HepG2 (cell line): ENCODE results near the gene MBD3. TPM values are rescaled to one million over a fixed set of nuclear protein-coding genes. Genes with fewer than 3 reads are reported as not detected.

Experiments used
- ATAC-seq: fragments of 200-7000 bp; cut with Tn5 transposase; 3 replicates; pipeline ENCODE4 v1.9.1; 2020; ENCODE audit warnings: mild to moderate bottlenecking, moderate library complexity
- BruUV-seq: library from RNA; stranded (reverse); fragments of 400-500 nt; replicated peaks from 2 replicates; lab custom pipeline; 2021; lab: Mats Ljungman, UMichigan
- CTCF ChIA-PET: fragments of 300-600 bp; formaldehyde crosslinking; extraction: SDS; loops from one replicate; lab custom pipeline; 2021; ENCODE audit warnings: low total read pairs, inconsistent platforms, low intra/inter-chr PET ratio; lab: Yijun Ruan, JAX
- POLR2A ChIA-PET: fragments of 350-600 bp; sonication (Branson Sonifier 250); formaldehyde crosslinking; loops from one replicate; lab custom pipeline; 2020; ENCODE audit warnings: antibody characterized with exemption, inconsistent platforms; lab: Yijun Ruan, JAX
- DNase-seq: peaks from one replicate; pipeline ENCODE4 v3.0.0-alpha.2; 2015; ENCODE audit warnings: low spot score
- FAIRE-seq: peaks from 3 replicates; lab custom pipeline; 2011; peaks lifted over from hg19 to GRCh38; lab: Jason Lieb, UNC
- H2AFZ ChIP-seq: one replicate; pipeline ENCODE4 v1.6.1; 2011; ENCODE audit warnings: low read length, inconsistent platforms
- H3K27ac ChIP-seq: fragments of 300-600 bp; 3 replicates; pipeline ENCODE4 v1.8.0; 2011; ENCODE audit warnings: mixed run types, mild to moderate bottlenecking, mixed read lengths, low read length, inconsistent platforms; ENCODE audit not compliant: insufficient read depth; ENCODE audit errors: extremely low read length
- H3K27me3 ChIP-seq, 2 experiments: fragments of 200-600 bp in 1 of 2; 2 replicates in 1 of 2; 3 replicates in 1 of 2; pipeline versions ENCODE4 v1.6.0 to v1.8.0; 2011; ENCODE audit warnings: low read length in 2 of 2, mild to moderate bottlenecking in 2 of 2, moderate library complexity in 2 of 2, inconsistent platforms in 1 of 2; ENCODE audit not compliant: insufficient read depth in 2 of 2, control insufficient read depth in 1 of 2
- H3K36me3 ChIP-seq, 2 experiments: fragments of 200-600 bp in 1 of 2; replicated peaks in 1 of 2; 2 replicates in 1 of 2; 3 replicates in 1 of 2; pipeline versions ENCODE4 v1.5.1 to v1.8.0; 2011; ENCODE audit warnings: low read length in 2 of 2, inconsistent platforms in 1 of 2; ENCODE audit not compliant: insufficient read depth in 2 of 2, control insufficient read depth in 1 of 2
- H3K4me1 ChIP-seq: 2 replicates; pipeline ENCODE4 v1.5.1; 2012; ENCODE audit warnings: low read length, inconsistent platforms; ENCODE audit not compliant: insufficient read depth
- H3K4me2 ChIP-seq: 2 replicates; pipeline ENCODE4 v1.6.0; 2011; ENCODE audit warnings: low read depth, low read length, inconsistent platforms
- H3K4me3 ChIP-seq, 3 experiments: fragments of 200-600 bp in 1 of 3; sonication (generic), shearing (Covaris generic) in 1 of 3; replicated peaks in 1 of 3; 2 replicates each; pipeline ENCODE4 v1.5.1; 2011 to 2016; ENCODE audit warnings: low read length in 3 of 3, inconsistent platforms in 2 of 3, low read depth in 2 of 3, mild to moderate bottlenecking in 2 of 3, control low read depth in 1 of 3, mixed read lengths in 1 of 3; ENCODE audit not compliant: insufficient read depth in 1 of 3
- H3K79me2 ChIP-seq: one replicate; pipeline ENCODE4 v1.6.1; 2011; ENCODE audit warnings: low read length, inconsistent platforms; ENCODE audit not compliant: insufficient read depth
- H3K9ac ChIP-seq: 2 replicates; pipeline ENCODE4 v1.6.0; 2011; ENCODE audit warnings: mild to moderate bottlenecking, low read depth, low read length, inconsistent platforms; ENCODE audit not compliant: insufficient read depth
- H3K9me3 ChIP-seq: 2 replicates; pipeline ENCODE4 v1.5.1; 2012; ENCODE audit warnings: mild to moderate bottlenecking, low read length
- H4K20me1 ChIP-seq: 2 replicates; pipeline ENCODE4 v1.6.0; 2011; ENCODE audit warnings: inconsistent platforms, mild to moderate bottlenecking, low read length, moderate library complexity; ENCODE audit not compliant: insufficient read depth
- AGO2 ChIP-seq: fragments of 200-400 bp; formaldehyde crosslinking; optimal IDR thresholded peaks from 2 replicates; pipeline ENCODE3; 2017; ENCODE audit warnings: mild to moderate bottlenecking, low read depth, low read length, moderate library complexity
- ATM ChIP-seq: fragments of 450-650 bp; IDR thresholded peaks from 2 replicates; pipeline ENCODE4 v1.7.1; 2017; ENCODE audit warnings: mild to moderate bottlenecking, borderline replicate concordance
- BRD4 ChIP-seq: sonication (generic); formaldehyde crosslinking; IDR thresholded peaks from 2 replicates; pipeline ENCODE4 v1.4.0; 2020; ENCODE audit warnings: missing genetic modification reagents
- ELF4 ChIP-seq: sonication (generic); formaldehyde crosslinking; IDR thresholded peaks from 2 replicates; pipeline ENCODE4 v1.5.0; 2020; ENCODE audit warnings: missing genetic modification reagents, mild to moderate bottlenecking, moderate library complexity, borderline replicate concordance
- GTF2F1 ChIP-seq: fragments of 150-350 bp; IDR thresholded peaks from 2 replicates; pipeline ENCODE4 v1.6.1; 2014; ENCODE audit warnings: low read length
- RBM22 ChIP-seq: fragments of 200-400 bp; formaldehyde crosslinking; optimal IDR thresholded peaks from 2 replicates; pipeline ENCODE3; 2017; ENCODE audit warnings: mild to moderate bottlenecking, low read length, moderate library complexity
- ZBTB33 ChIP-seq: sonication (generic); formaldehyde crosslinking; IDR thresholded peaks from 2 replicates; pipeline ENCODE4 v1.4.0; 2020; ENCODE audit warnings: missing genetic modification reagents
- ZFP62 ChIP-seq: sonication (generic); formaldehyde crosslinking; IDR thresholded peaks from 2 replicates; pipeline ENCODE4 v1.4.0; 2020; ENCODE audit warnings: missing genetic modification reagents
- ZNF33A ChIP-seq: sonication (generic); formaldehyde crosslinking; IDR thresholded peaks from 2 replicates; pipeline ENCODE4 v1.5.1; 2020; ENCODE audit warnings: missing genetic modification reagents, mild to moderate bottlenecking, moderate library complexity, borderline replicate concordance
- ZNF713 ChIP-seq: sonication (generic); formaldehyde crosslinking; IDR thresholded peaks from 2 replicates; pipeline ENCODE4 v1.4.0; 2020; ENCODE audit warnings: mild to moderate bottlenecking, missing genetic modification reagents
- WGBS: methylation state at CpG from one replicate; pipeline ENCODE4 v1.1.6; 2017; ENCODE audit warnings: low lambda C conversion rate; 5-methylcytosine and 5-hydroxymethylcytosine counted together
- in situ Hi-C: cut with HindIII; loops from 2 replicates; pipeline ENCODE4 v1.10.0; 2017; ENCODE audit warnings: low pct_unique_long_range_greater_than_20kb; ENCODE audit not compliant: extremely low pct_ligation_motif_present
- intact Hi-C: fragments of 100-400 bp; cut with micrococcal nuclease; formaldehyde crosslinking; loops from one replicate; pipeline ENCODE4 v1.10.0; 2022; ENCODE audit not compliant: unreplicated experiment
- polyA plus RNA-seq, 8 experiments: library from polyadenylated mRNA; depleted of rRNA in 3 of 8; stranded (reverse) in 7 of 8; unstranded in 1 of 8; fragments of >200 nt; fragmentation: Illumina TruSeq in 4 of 8; extraction: Trizol in 4 of 8; gene quantifications; 2 replicates each; pipeline versions ENCODE4 v1.2.1 to v1.2.3, GENCODE V29; 2011 to 2016; ENCODE audit warnings: low read depth in 4 of 8, missing spikeins in 1 of 8, mixed read lengths in 1 of 8; ENCODE audit not compliant: insufficient read depth in 1 of 8
- total RNA-seq, 5 experiments: library from RNA; depleted of rRNA; stranded (reverse); fragments of >200 nt; fragmentation: Illumina TruSeq; extraction: Trizol; gene quantifications; 2 replicates each; pipeline ENCODE4 v1.2.3, GENCODE V29; 2016; ENCODE audit warnings: low read depth in 1 of 5

Gene MBD3
- total and polyA plus RNA-seq, 2 of the 13 experiments (the other 11 are each of a cell fraction or from before 2014, with no cell fraction given), result 21.2 to 76.9 TPM

GRCh38 chr19:1609680-1610474, 17.2 kb upstream of the MBD3 start:
- intact Hi-C loops (loop anchor here (5.0 kb wide), 1 partner anchor 42 kb away; the partner anchor contains the start of gene TCF3), in situ Hi-C loops (no loop called here)
- Histone ChIP-seq H3K4me1 (peaks cover 13% of the 10 kb centered on the region), H3K79me2 (peaks cover 4% of the 10 kb centered on the region), H3K27me3 (no peaks in the 10 kb centered on the region; a peak in 1 of 5 replicates), H3K27ac (no peak overlapping the region), H3K9ac (no peak overlapping the region), H2AFZ (no peak overlapping the region), H3K4me3 (no peak overlapping the region), H3K4me2 (no peak overlapping the region), H3K9me3 (no peaks in the 10 kb centered on the region), H4K20me1 (no peaks in the 10 kb centered on the region), H3K36me3 (peaks cover 17 to 28% of the 10 kb centered on the region in 2 experiments; a peak in 4 of 5 replicates)
- no TSS peak for BruUV-seq
- no peak for FAIRE-seq
- DNase-seq, result no peak
- ChIA-PET POLR2A (no interaction called here), CTCF (no interaction called here)
- WGBS, result 92% methylated on average over 4 of the region's 16 CpGs
- no peak for ATAC-seq
- TF ChIP-seq RBM22 (peak; percentile 40), AGO2 (peak; percentile 78), BRD4 (CRISPR knock-in tag) (no peak)

DNA sequence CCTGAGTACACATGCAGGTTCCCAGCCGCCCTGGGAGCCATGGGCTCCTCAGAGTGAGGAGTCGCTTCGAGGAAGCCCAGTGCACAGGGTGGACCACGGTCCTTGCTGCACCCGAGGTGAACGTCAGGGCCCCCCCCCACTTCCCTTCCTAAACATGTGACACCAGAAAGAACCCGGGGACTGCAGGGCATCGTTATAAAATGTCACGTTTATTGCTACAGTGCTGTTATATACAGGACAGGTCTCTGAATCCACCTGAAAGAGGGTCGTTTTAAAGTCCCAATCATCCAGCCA, 16.4 kb upstream of the MBD3 start:
- no peak for ATAC-seq
- no peaks in the 10 kb centered on the region for H4K20me1 ChIP-seq
- H3K4me3 ChIP-seq, result no peak overlapping the region
- 66% methylated on average over 10 of the region's 10 CpGs for WGBS
- TF ChIP-seq ZNF713 (CRISPR knock-in tag), result no peak
- TF ChIP-seq ZBTB33 (CRISPR knock-in tag), result no peak
- no peak for TF ChIP-seq GTF2F1
- TF ChIP-seq ELF4 (CRISPR knock-in tag), result no peak
- TF ChIP-seq ZFP62, result no peak
- no peak for TF ChIP-seq ZNF33A (CRISPR knock-in tag)
- TF ChIP-seq ATM, result no peak
- H3K27ac ChIP-seq, result no peak overlapping the region
- H3K36me3 ChIP-seq, result peaks cover 11 to 21% of the 10 kb centered on the region in 2 experiments; a peak in 4 of 5 replicates
- no TSS peak for BruUV-seq
- intact Hi-C loops, result loop anchor here (5.0 kb wide), 1 partner anchor 43 kb away; the partner anchor contains the start of gene TCF3
- H3K4me1 ChIP-seq, result peaks cover 17% of the 10 kb centered on the region
- in situ Hi-C loops, result no loop called here
- ChIA-PET POLR2A (no interaction called here), CTCF (no interaction called here)
- FAIRE-seq, result no peak
- H3K9me3 ChIP-seq, result no peaks in the 10 kb centered on the region
- no peaks in the 10 kb centered on the region; a peak in 1 of 5 replicates for H3K27me3 ChIP-seq
- H3K9ac ChIP-seq, result no peak overlapping the region
- H3K4me2 ChIP-seq, result no peak overlapping the region
- no peak overlapping the region for H2AFZ ChIP-seq
- DNase-seq, result no peak
- H3K79me2 ChIP-seq, result peaks cover 12% of the 10 kb centered on the region
